ENCODE results near the gene SOBP. TPM values are rescaled to one million over a fixed set of nuclear protein-coding genes. Genes with fewer than 3 reads are reported as not detected.

Gene SOBP
- total RNA-seq, 1 experiment from 2014 or later, result 1.7 TPM

DNA sequence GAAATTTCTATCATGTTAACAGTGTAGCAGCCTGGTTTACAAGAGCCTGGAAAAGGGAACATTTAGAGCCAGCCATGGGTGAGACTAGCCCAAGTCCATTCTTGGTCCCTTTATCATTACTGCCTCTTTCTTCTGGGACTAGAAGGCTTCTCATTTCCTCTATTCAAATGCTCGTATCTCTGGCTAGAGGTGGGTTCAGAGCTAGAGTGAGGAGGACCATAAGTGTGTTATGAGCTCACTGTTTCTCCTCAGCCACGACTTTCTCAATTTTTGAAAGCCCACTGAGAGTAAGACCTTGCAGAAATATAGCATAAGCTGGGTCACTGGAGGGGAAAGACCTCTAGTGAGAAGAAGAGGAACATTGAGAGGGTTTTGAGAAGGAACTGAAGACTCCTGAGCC lies 100.0 kb downstream of the SOBP start:
- peaks cover 28% of the 10 kb centered on the region for H3K4me1 Mint-ChIP-seq (ENCODE audit: low read depth, unreplicated experiment)
- no peak for DNase-seq
- no TSS peak for BruUV-seq (replicated peaks)
- no peak overlapping the region for H3K27ac Mint-ChIP-seq (ENCODE audit: unreplicated experiment)
- H3K4me3 Mint-ChIP-seq (ENCODE audit: low read depth, unreplicated experiment), result no peak overlapping the region
- no peaks in the 10 kb centered on the region for H3K27me3 Mint-ChIP-seq (ENCODE audit: unreplicated experiment)
- intact Hi-C loops (cut with micrococcal nuclease; ENCODE audit: unreplicated experiment), result no loop called here
- no peaks in the 10 kb centered on the region for H3K36me3 Mint-ChIP-seq (ENCODE audit: insufficient read depth, unreplicated experiment)
- no peak for TF ChIP-seq CTCF (IDR thresholded peaks at IDR 0.05; ENCODE audit: unreplicated experiment)
- CTCF ChIA-PET, result interaction anchor here (0.6 kb wide), 1 partner anchor 25 kb away, joined by 3 read pairs; no protein-coding TSS in a partner anchor
- no peaks in the 10 kb centered on the region for H3K9me3 Mint-ChIP-seq (ENCODE audit: low read depth, unreplicated experiment)

DNA sequence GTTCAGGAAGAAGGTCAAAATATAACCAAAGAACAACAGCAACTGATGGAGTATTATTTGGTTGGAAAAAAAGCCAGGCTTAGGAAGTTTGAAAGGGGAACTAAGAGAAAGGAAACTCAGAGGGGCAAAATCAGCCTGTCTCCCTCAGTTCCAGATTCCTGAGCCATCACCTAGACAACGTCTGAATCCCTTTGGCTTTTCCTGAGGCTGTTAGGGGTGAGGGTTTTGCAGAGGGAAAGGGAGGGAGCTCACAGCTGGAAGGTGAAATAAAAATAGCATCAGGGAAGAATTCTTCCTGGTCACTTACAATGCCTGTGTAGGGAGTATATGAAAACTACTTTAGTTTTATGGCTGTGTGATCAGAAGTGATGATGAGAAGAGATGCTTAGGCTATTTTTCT lies 100.5 kb downstream of the SOBP start:
- intact Hi-C loops (cut with micrococcal nuclease; ENCODE audit: unreplicated experiment), result no loop called here
- TF ChIP-seq CTCF (IDR thresholded peaks at IDR 0.05; ENCODE audit: unreplicated experiment), result no peak
- Mint-ChIP-seq H3K27ac (ENCODE audit: unreplicated experiment) (no peak overlapping the region), H3K27me3 (ENCODE audit: unreplicated experiment) (no peaks in the 10 kb centered on the region), H3K4me3 (ENCODE audit: low read depth, unreplicated experiment) (no peak overlapping the region), H3K4me1 (ENCODE audit: low read depth, unreplicated experiment) (peaks cover 28% of the 10 kb centered on the region), H3K36me3 (ENCODE audit: insufficient read depth, unreplicated experiment) (no peaks in the 10 kb centered on the region), H3K9me3 (ENCODE audit: low read depth, unreplicated experiment) (no peaks in the 10 kb centered on the region)
- CTCF ChIA-PET, result interaction anchor here (0.6 kb wide), 1 partner anchor 25 kb away, joined by 3 read pairs; no protein-coding TSS in a partner anchor
- DNase-seq, result no peak
- no TSS peak for BruUV-seq (replicated peaks)

- no peak for DNase-seq
- Mint-ChIP-seq H3K27me3 (ENCODE audit: unreplicated experiment) (no peaks in the 10 kb centered on the region), H3K4me1 (ENCODE audit: low read depth, unreplicated experiment) (peaks cover 28% of the 10 kb centered on the region), H3K36me3 (ENCODE audit: insufficient read depth, unreplicated experiment) (no peaks in the 10 kb centered on the region), H3K9me3 (ENCODE audit: low read depth, unreplicated experiment) (no peaks in the 10 kb centered on the region), H3K27ac (ENCODE audit: unreplicated experiment) (no peak overlapping the region), H3K4me3 (ENCODE audit: low read depth, unreplicated experiment) (no peak overlapping the region)
- intact Hi-C loops (cut with micrococcal nuclease; ENCODE audit: unreplicated experiment), result no loop called here
- no peak for TF ChIP-seq CTCF (IDR thresholded peaks at IDR 0.05; ENCODE audit: unreplicated experiment)
- CTCF ChIA-PET, result no interaction called here
- no TSS peak for BruUV-seq (replicated peaks)
Observed at GRCh38 chr6:107591346-107591745, 101.4 kb downstream of the SOBP start.

- CTCF ChIA-PET, result no interaction called here
- H3K9me3 Mint-ChIP-seq (ENCODE audit: low read depth, unreplicated experiment), result no peaks in the 10 kb centered on the region
- intact Hi-C loops (cut with micrococcal nuclease; ENCODE audit: unreplicated experiment), result no loop called here
- peaks cover 28% of the 10 kb centered on the region for H3K4me1 Mint-ChIP-seq (ENCODE audit: low read depth, unreplicated experiment)
- H3K27ac Mint-ChIP-seq (ENCODE audit: unreplicated experiment), result no peak overlapping the region
- no peaks in the 10 kb centered on the region for H3K27me3 Mint-ChIP-seq (ENCODE audit: unreplicated experiment)
- no peak overlapping the region for H3K4me3 Mint-ChIP-seq (ENCODE audit: low read depth, unreplicated experiment)
- DNase-seq, result no peak
- TF ChIP-seq CTCF (IDR thresholded peaks at IDR 0.05; ENCODE audit: unreplicated experiment), result no peak
- no TSS peak for BruUV-seq (replicated peaks)
- H3K36me3 Mint-ChIP-seq (ENCODE audit: insufficient read depth, unreplicated experiment), result no peaks in the 10 kb centered on the region
Observed at GRCh38 chr6:107592806-107593205, 102.9 kb downstream of the SOBP start.

Data from Calu3 (cell line).